Germinal center (tissue), 1 donor: Measurements from ENCODE around the gene TMEM134.
A peak's percentile ranks its signal among the peaks of the same experiment; 100 is the strongest.

Source experiments
- DNase-seq: peaks from one replicate; pipeline ENCODE4 v3.0.0; 2012; ENCODE audit warnings: mixed read lengths, low spot score

Gene TMEM134

DNA sequence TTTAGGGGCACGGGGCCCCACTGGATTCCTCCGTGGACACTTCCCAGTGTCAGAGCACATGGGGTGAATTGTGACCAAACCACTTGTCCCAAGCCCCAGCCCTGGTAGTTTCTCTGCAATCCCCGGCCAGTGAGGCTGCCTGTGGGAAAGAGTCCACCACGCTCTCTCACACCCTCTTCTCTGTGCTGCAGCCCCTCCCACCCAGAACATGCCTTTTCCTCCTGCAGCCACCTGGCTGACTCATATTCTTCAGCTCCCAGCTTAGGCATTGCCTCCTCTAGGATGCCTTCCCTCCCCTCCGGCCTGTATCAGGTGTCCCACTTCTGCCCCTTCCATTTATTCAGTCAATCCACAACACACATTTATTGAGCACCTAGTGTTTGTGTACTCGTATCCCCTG lies 46.2 kb downstream of the TMEM134 start:
- no peak for DNase-seq

DNA sequence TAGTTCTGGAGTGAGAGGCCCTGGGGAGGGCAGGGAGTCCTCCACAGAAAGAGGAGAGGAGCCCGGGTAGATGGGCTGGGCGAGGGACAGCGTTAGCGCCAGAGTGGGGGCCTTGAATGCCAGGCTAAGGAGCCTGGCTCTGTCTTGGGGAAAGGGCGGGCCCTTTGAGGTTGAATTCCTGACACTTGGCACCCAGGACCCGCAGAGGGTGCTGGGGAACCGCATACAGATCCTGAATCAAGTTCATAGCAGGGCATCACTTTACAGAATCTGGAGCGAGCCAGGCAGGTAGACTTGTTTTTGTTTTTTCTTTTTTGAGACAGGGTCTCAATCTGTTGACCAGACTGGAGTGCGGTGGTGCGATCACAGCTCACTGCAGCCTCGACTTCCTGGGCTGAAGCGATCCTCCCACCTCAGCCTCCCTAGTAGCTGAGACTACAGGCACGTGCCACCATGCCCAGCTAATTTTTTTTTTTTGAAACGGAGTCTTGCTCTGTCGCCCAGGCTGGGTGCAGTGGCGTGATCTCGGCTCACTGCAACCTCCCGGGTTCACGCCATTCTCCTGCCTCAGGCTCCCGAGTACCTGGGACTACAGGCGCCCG lies 47.5 kb downstream of the TMEM134 start:
- no peak for DNase-seq

- DNase-seq, result peak; percentile 99
Observed at GRCh38 chr11:67420646-67421429, 48.2 kb downstream of the TMEM134 start.

- no peak for DNase-seq
Observed at GRCh38 chr11:67420147-67420645, 48.9 kb downstream of the TMEM134 start.

DNA sequence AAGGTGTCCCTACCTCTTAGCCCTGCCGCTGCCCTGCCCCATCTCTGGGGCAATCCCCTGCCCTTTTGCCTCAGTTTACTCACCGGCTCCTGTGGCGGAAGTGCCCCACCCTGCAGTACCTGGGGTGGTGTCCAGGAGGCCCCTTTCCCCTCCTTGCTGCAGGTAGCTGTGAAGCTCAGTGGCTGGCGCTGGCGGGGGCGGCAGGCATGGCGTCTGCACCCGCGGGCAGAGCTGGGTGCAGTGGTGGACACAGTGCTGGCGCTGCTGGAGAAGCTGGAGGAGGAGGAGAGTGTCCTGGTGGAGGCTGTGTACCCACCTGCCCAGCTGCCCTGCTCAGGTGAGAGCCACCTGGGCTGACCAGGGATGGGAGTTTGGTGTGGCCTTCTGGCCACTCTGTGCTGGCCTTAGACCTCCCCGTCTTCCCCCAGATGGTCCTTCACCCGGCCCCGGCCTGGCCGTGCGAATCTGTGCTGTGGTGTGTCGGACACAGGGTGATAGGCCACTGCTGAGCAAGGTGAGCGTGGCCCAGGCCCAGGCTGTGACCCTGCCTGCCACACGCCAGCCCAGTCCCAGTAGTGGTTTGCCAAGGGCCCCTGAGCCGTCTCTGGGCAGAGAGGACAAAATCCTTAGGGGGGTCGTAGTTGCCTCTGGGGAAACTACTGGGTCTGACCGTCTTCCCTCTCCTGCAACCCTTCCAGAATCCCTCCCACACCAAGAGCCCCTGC lies 49.6 kb downstream of the TMEM134 start:
- no peak for DNase-seq

- DNase-seq, result peak; percentile 76
Observed at GRCh38 chr11:67418476-67419281, 50.4 kb downstream of the TMEM134 start.

GRCh38 chr11:67417425-67417824 lies 51.6 kb downstream of the TMEM134 start:
- DNase-seq, result no peak

- DNase-seq, result no peak
Observed at GRCh38 chr11:67416416-67417335, 52.4 kb downstream of the TMEM134 start.

GRCh38 chr11:67415501-67416304 lies 53.3 kb downstream of the TMEM134 start, which contains the start of gene CARNS1:
Gene CARNS1, plus strand, starts transcription at chr11:67415678. Its CDS starts 522 bp downstream, at chr11:67416200.
- DNase-seq, result no peak

DNA sequence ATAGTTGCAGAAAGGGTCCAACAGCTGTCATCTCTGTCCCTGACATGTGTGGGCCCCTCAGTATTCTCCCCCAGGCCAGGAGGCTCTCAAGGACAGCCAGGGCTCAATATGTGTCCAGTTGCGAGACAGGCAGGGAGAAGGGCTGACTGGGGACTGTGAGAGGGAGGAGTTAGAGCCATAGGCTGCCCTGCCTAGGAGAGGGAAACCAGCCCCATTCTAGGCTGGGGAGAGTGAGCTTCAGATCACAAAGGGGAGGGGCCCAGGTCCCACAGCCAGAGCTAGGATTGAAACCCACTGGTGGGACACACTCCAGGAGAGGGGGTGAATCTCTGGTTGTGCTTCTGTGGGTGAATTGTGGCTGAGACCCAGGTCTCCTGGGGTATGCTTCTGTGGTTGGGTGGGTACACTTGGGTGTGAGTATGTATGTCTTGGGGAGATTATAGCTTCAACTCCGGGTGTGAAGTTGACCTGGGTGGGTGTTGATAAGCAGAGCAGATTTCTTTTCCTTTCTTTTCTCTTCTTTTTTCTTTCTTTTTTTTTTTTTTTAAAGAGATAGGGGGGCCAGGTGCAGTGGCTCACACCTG lies 55.7 kb downstream of the TMEM134 start:
- no peak for DNase-seq

DNA sequence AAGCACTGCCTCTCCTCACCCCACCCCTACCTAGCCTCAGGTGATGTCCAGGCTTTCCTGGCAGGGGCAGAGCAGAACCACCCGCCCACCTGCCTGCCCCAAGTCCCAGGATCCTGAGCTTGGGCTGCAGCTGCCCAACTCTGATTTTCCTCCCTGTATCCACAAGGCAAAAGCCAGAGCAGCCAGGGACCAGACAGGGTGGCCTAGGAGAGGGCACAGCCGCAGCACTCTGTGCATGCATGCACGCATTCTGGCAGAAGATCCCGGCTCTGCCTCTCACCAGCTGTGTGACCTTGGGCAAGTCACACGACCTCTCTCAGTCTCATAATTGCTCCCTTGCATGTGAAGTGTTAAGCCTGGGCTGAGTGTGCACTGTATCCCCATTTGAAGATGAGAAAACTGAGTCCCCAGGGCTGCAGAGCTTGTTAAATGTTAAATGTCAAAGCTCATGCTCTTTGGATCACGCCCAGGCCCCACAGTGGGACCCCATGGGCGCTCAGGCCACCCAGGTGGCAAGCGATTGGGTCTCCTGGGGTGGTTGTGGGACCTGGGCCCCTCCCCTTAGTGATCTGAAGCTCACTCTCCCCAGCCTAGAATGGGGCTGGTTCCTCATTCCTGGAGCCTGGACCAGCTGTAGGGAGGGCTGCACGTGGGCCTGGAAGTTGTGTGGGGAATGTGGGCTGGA lies 56.4 kb downstream of the TMEM134 start:
- DNase-seq, result no peak

DNA sequence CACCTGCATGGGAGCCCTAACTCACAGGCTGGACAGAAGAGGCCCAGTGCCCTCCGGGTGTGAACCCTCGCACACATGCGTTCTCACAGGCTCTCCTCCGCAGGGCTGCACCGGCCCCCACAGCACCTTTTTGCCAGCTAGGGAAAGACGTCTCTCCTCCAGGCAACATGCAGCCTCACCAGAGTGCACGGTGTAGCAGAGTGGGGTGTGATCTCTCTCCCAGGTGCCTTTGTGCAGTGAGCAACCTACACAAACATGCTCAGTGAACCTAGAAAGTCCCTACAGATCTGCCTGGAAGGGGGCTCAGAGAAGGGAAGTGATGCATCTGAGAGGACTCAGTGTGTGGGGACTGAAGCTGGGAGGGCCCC lies 57.3 kb downstream of the TMEM134 start:
- DNase-seq, result no peak
